ENCODE results near the gene ADGRV1. TPM values are rescaled to one million over a fixed set of nuclear protein-coding genes. Genes with fewer than 3 reads are reported as not detected.
"Not testable (repeated sequence)": the region's sequence is repeated elsewhere in the genome, so short reads cannot be mapped to it uniquely, and the experiment has no call there.

ADGRV1 gene
- total RNA-seq, 4 donors from 2014 or later: 129 to 158 (median 145) TPM

DNA sequence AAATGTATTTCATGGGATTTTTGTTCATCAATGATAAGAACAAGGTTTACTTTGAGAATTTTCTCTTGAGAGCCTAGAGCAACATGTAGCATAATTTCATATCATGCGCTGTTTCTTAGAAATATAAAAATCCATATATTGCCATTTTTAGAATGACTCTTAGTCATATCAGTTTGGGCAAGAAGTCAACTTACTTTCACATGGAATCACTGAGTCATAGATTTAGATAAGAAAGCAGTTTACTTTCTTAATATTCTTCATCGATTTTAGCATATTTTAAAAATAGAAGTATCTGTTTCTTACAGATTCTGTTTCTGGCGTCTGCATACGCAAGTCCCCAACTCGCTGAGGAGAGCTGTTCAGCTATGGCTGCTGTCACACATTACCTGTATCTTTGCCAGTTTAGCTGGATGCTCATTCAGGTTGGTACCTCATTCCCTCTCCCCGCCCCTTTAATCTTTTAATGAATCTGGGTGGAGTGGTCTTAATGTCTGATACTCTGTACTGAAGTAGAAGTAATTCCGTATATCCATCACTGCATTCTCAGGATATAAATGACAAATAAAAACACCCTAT is 406.6 kb downstream of the ADGRV1 start:
- intact Hi-C loops (cut with DNase I): no loop called here
- no peak overlapping the region for H3K4me3 ChIP-seq (replicated peaks in 1 of 3)
- TF ChIP-seq CTCF (IDR thresholded peaks at IDR 0.05) (no peak), POLR2A (IDR thresholded peaks at IDR 0.05) (no peak)
- WGBS, 2 donors: 91 to 92% methylated on average over 7 of the region's 7 CpGs
- no peak overlapping the region for H3K27ac ChIP-seq
- H3K27me3 ChIP-seq: no peaks in the 10 kb centered on the region
- peaks cover 21 to 31% of the 10 kb centered on the region in 2 donors for H3K4me1 ChIP-seq
- H3K36me3 ChIP-seq: no peaks in the 10 kb centered on the region
- H3K9me3 ChIP-seq: no peaks in the 10 kb centered on the region
- DNase-seq: no peak

- Histone ChIP-seq H3K4me1 (peaks cover 14 to 25% of the 10 kb centered on the region in 2 donors), H3K4me3 (replicated peaks in 1 of 3) (no peak overlapping the region), H3K27ac (no peak overlapping the region), H3K27me3 (no peaks in the 10 kb centered on the region), H3K36me3 (no peaks in the 10 kb centered on the region), H3K9me3 (no peaks in the 10 kb centered on the region)
- TF ChIP-seq POLR2A (IDR thresholded peaks at IDR 0.05) (no peak), CTCF (IDR thresholded peaks at IDR 0.05) (no peak)
- DNase-seq: no peak
- WGBS, 2 donors: 66 to 76% methylated on average over 2 of the region's 2 CpGs
- intact Hi-C loops (cut with DNase I): no loop called here
Measured at GRCh38 chr5:90967443-90967842, 408.8 kb downstream of the ADGRV1 start.

- Histone ChIP-seq H3K36me3 (no peaks in the 10 kb centered on the region), H3K9me3 (no peaks in the 10 kb centered on the region), H3K4me3 (replicated peaks in 1 of 3) (no peak overlapping the region), H3K27ac (no peak overlapping the region), H3K27me3 (no peaks in the 10 kb centered on the region), H3K4me1 (peaks cover 11 to 21% of the 10 kb centered on the region in 2 donors)
- TF ChIP-seq CTCF (IDR thresholded peaks at IDR 0.05) (no peak), POLR2A (IDR thresholded peaks at IDR 0.05) (no peak)
- DNase-seq: no peak
- intact Hi-C loops (cut with DNase I): no loop called here
- WGBS, 2 donors: 69 to 76% methylated on average over 4 of the region's 4 CpGs
Measured at GRCh38 chr5:90967851-90968250, 409.3 kb downstream of the ADGRV1 start.

DNA sequence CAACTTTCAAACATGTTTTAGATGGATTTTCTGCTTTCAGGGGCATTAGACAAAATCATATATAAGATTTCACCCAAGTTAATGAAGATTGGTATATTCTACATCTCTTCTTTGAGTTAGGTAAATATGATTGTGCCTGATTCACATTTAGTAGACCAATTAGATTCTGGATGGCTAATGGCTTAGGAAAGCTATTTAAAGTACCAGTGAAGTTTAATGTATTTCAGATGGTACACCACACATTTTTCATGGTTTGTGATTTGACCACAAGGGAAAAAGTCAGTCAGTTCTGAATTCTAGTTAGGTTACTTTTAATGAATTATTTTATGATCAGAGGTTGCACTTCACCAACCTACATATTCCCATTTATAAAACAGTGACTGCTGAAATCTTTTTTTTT is 409.7 kb downstream of the ADGRV1 start:
- Histone ChIP-seq H3K4me1 (peaks cover 6 to 17% of the 10 kb centered on the region in 2 donors), H3K9me3 (no peaks in the 10 kb centered on the region), H3K36me3 (no peaks in the 10 kb centered on the region), H3K4me3 (replicated peaks in 1 of 3) (no peak overlapping the region), H3K27ac (no peak overlapping the region), H3K27me3 (no peaks in the 10 kb centered on the region)
- DNase-seq: no peak
- intact Hi-C loops (cut with DNase I): no loop called here
- TF ChIP-seq CTCF (IDR thresholded peaks at IDR 0.05): no peak
- TF ChIP-seq POLR2A (IDR thresholded peaks at IDR 0.05): no peak

GRCh38 chr5:90969945-90970344 is 411.3 kb downstream of the ADGRV1 start:
- WGBS, 2 donors: 85 to 96% methylated on average over 8 to 11 of the region's 11 CpGs
- intact Hi-C loops (cut with DNase I); H3K9me3 ChIP-seq; DNase-seq; H3K4me3 ChIP-seq (replicated peaks in 1 of 3); H3K27me3 ChIP-seq; H3K27ac ChIP-seq; H3K36me3 ChIP-seq; H3K4me1 ChIP-seq: not testable (repeated sequence)

DNA sequence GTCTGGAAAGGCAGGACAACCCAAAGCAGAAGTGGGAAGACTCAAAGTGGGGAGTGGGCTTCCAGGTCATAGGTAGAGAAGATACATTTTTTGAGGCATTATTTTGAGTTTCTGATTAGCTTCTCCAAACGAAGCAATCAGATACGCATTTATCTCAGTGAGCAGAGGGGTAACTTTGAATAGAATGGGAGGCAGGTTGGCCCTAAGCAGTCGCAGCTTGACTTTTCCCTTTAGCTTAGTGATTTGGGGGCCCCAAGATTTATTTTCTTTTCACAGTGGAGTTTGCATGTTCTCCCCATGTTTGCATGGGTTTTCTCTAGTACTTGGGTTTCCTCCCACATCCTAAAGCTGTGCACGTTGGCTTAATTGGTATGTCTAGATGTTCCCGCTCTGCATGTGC is 422.6 kb downstream of the ADGRV1 start:
- no peaks in the 10 kb centered on the region for H3K27me3 ChIP-seq
- no peak overlapping the region for H3K27ac ChIP-seq
- no peaks in the 10 kb centered on the region for H3K36me3 ChIP-seq
- DNase-seq: no peak
- intact Hi-C loops (cut with DNase I): no loop called here
- H3K9me3 ChIP-seq: no peaks in the 10 kb centered on the region
- no peak overlapping the region for H3K4me3 ChIP-seq (replicated peaks in 1 of 3)
- 92 to 94% methylated on average over 5 of the region's 5 CpGs for WGBS, 2 donors
- TF ChIP-seq POLR2A (IDR thresholded peaks at IDR 0.05) (no peak), CTCF (IDR thresholded peaks at IDR 0.05) (no peak)
- H3K4me1 ChIP-seq: peaks cover 9 to 15% of the 10 kb centered on the region in 2 donors

All from thyroid gland (tissue), 4 donors.